ENCODE results near the gene SYNGR2.
A peak's percentile ranks its signal among the peaks of the same experiment; 100 is the strongest.
"Not testable (repeated sequence)": the region's sequence is repeated elsewhere in the genome, so short reads cannot be mapped to it uniquely, and the experiment has no call there.

The SYNGR2 gene

GRCh38 chr17:78144147-78144719 lies 24.1 kb upstream of the SYNGR2 start:
- DNase-seq = peak; percentile 61

- DNase-seq = no peak
Measured at GRCh38 chr17:78144736-78145641, 23.4 kb upstream of the SYNGR2 start.

- DNase-seq = no peak
Measured at GRCh38 chr17:78146471-78146869, 21.9 kb upstream of the SYNGR2 start.

GRCh38 chr17:78146881-78147280 lies 21.5 kb upstream of the SYNGR2 start:
- DNase-seq = no peak

- DNase-seq = no peak
Measured at GRCh38 chr17:78147315-78147998, 20.9 kb upstream of the SYNGR2 start.

GRCh38 chr17:78148286-78149016 lies 19.9 kb upstream of the SYNGR2 start:
- no peak for DNase-seq

- DNase-seq = peak; percentile 74
Measured at GRCh38 chr17:78151514-78152008, 16.8 kb upstream of the SYNGR2 start.

- no peak for DNase-seq
Measured at GRCh38 chr17:78154903-78155811, 13.2 kb upstream of the SYNGR2 start.

- peak; percentile 46 for DNase-seq
Measured at GRCh38 chr17:78159575-78160158, 8.7 kb upstream of the SYNGR2 start.

GRCh38 chr17:78163881-78164747 lies 4.3 kb upstream of the SYNGR2 start:
- no peak for DNase-seq

- no peak for DNase-seq
Measured at GRCh38 chr17:78164748-78165607, 3.4 kb upstream of the SYNGR2 start.

- no peak for DNase-seq
Measured at GRCh38 chr17:78166416-78166815, 2.0 kb upstream of the SYNGR2 start.

- peak; percentile 30 for DNase-seq
Measured at GRCh38 chr17:78168903-78169793, 767 bp downstream of the SYNGR2 start.

GRCh38 chr17:78170692-78171590 lies 2.6 kb downstream of the SYNGR2 start:
- DNase-seq = no peak

- DNase-seq = not testable (repeated sequence)
Measured at GRCh38 chr17:78171591-78172248, 3.3 kb downstream of the SYNGR2 start.

Data from fibroblast of skin of scalp (primary cell).